Frontal cortex (tissue), 4 donors: ENCODE data around the gene MAPK8IP3. TPM values are rescaled to one million over a fixed set of nuclear protein-coding genes. Genes with fewer than 3 reads are reported as not detected.

Experiments used
- DNase-seq, 2 donors: peaks; one replicate each; pipeline ENCODE4 v3.0.0; 2012; ENCODE audit warnings: low spot score in 2 of 2
- FAIRE-seq: peaks from 2 replicates; lab custom pipeline; 2012; peaks lifted over from hg19 to GRCh38; lab: Jason Lieb, UNC
- total RNA-seq: library from RNA; depleted of rRNA; stranded (reverse); fragments of >200 nt; gene quantifications from one replicate; pipeline ENCODE4 v1.2.3, GENCODE V29; 2014
- donor health status: control.
- donor health status: control.
- donor health status: control.

Gene MAPK8IP3
- total RNA-seq, 1 donor from 2014 or later: 66.0 TPM

GRCh38 chr16:1781254-1781653 lies 75.3 kb downstream of the MAPK8IP3 start:
- FAIRE-seq: no peak
- no peak for DNase-seq

- FAIRE-seq (no peak), DNase-seq (no peak)
Measured at GRCh38 chr16:1781758-1782407, 75.9 kb downstream of the MAPK8IP3 start.

- FAIRE-seq (peak; percentile 99), DNase-seq (peak; percentile 100)
Measured at GRCh38 chr16:1782408-1783264, 76.6 kb downstream of the MAPK8IP3 start, which contains the start of the genes NUBP2 and SPSB3. Gene NUBP2, plus strand, starts transcription at chr16:1782960. Its CDS starts 61 bp downstream, at chr16:1783021. Gene SPSB3, minus strand, starts transcription at chr16:1782571. Its CDS starts 1,088 bp downstream, at chr16:1781483.

GRCh38 chr16:1784977-1785845 lies 79.2 kb downstream of the MAPK8IP3 start:
- FAIRE-seq (no peak), DNase-seq (no peak)

- FAIRE-seq: no peak
- no peak for DNase-seq
Measured at GRCh38 chr16:1785846-1786170, 79.8 kb downstream of the MAPK8IP3 start.

GRCh38 chr16:1786242-1787055 lies 80.5 kb downstream of the MAPK8IP3 start:
- no peak for FAIRE-seq
- no peak for DNase-seq

GRCh38 chr16:1787056-1787321 lies 81.0 kb downstream of the MAPK8IP3 start:
- no peak for FAIRE-seq
- DNase-seq: no peak

GRCh38 chr16:1787322-1788094 lies 81.5 kb downstream of the MAPK8IP3 start:
- no peak for DNase-seq

GRCh38 chr16:1788095-1788707 lies 82.2 kb downstream of the MAPK8IP3 start:
- DNase-seq: no peak

More at GRCh38 chr16:1787322-1788094, 81.5 kb downstream of the MAPK8IP3 start:
- FAIRE-seq: no peak

GRCh38 chr16:1788708-1789100 lies 82.7 kb downstream of the MAPK8IP3 start:
- DNase-seq (no peak), FAIRE-seq (no peak)

More at GRCh38 chr16:1788095-1788707, 82.2 kb downstream of the MAPK8IP3 start:
- no peak for FAIRE-seq

GRCh38 chr16:1789643-1790045 lies 83.6 kb downstream of the MAPK8IP3 start:
- no peak for FAIRE-seq
- DNase-seq: no peak

GRCh38 chr16:1790261-1790610 lies 84.2 kb downstream of the MAPK8IP3 start:
- no peak for DNase-seq
- FAIRE-seq: no peak

GRCh38 chr16:1790611-1791255 lies 84.7 kb downstream of the MAPK8IP3 start:
- no peak for DNase-seq
- FAIRE-seq: no peak

- peak in 1 of 2 donors; percentile 38 for DNase-seq
- FAIRE-seq: no peak
Measured at GRCh38 chr16:1791256-1791942, 85.4 kb downstream of the MAPK8IP3 start.

GRCh38 chr16:1791943-1792812 lies 86.2 kb downstream of the MAPK8IP3 start:
- no peak for FAIRE-seq
- DNase-seq: peak in 1 of 2 donors; percentile 22

GRCh38 chr16:1792836-1793577 lies 87.0 kb downstream of the MAPK8IP3 start:
- FAIRE-seq: no peak

More at GRCh38 chr16:1792836-1793577, 87.0 kb downstream of the MAPK8IP3 start:
- peak in 1 of 2 donors; percentile 14 for DNase-seq
